Measurements from ENCODE around the gene CCDC92. TPM values are rescaled to one million over a fixed set of nuclear protein-coding genes. Genes with fewer than 3 reads are reported as not detected.

The CCDC92 gene
- polyA plus RNA-seq, 2 donors: 14.0 to 17.5 TPM

DNA sequence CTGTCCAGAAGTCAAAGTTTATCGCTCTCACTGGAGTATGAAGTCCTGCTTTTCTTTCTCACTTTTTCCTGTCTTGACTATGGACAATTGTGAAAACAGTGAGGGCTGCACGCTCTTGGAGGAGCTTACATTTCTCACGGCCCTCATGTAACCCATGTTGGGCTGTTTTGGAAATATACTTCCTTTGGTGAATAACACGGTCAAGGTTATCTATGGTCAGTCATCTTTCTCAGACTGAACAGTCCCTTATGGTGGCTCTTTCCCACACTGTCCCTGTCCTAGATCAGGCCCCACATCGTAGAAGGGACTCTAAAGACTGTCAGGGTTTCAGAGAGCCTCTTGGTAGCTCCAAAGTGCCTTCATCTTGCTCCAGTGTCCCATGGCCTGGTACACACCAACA, 7.2 kb downstream of the CCDC92 start:
- Histone ChIP-seq H3K4me1 (ENCODE audit: control insufficient read depth in 2 of 2, insufficient read depth in 2 of 2, low read length in 1 of 2) (no peaks in the 10 kb centered on the region), H3K27ac (ENCODE audit: low read depth in 2 of 2, low read length in 1 of 2) (no peak overlapping the region), H3K36me3 (ENCODE audit: control insufficient read depth in 2 of 2, insufficient read depth in 2 of 2, low read length in 1 of 2) (no peaks in the 10 kb centered on the region), H3K4me3 (ENCODE audit: low read depth in 1 of 2, low read length in 2 of 2) (no peak overlapping the region), H3K9me3 (ENCODE audit: control insufficient read depth in 2 of 2, insufficient read depth in 1 of 2, low read depth in 1 of 2, low read length in 1 of 2) (no peaks in the 10 kb centered on the region), H3K27me3 (ENCODE audit: control insufficient read depth in 1 of 2, insufficient read depth in 2 of 2, low read length in 2 of 2) (no peaks in the 10 kb centered on the region)
- 67 to 73% methylated on average over 5 of the region's 5 CpGs for WGBS, 2 donors

DNA sequence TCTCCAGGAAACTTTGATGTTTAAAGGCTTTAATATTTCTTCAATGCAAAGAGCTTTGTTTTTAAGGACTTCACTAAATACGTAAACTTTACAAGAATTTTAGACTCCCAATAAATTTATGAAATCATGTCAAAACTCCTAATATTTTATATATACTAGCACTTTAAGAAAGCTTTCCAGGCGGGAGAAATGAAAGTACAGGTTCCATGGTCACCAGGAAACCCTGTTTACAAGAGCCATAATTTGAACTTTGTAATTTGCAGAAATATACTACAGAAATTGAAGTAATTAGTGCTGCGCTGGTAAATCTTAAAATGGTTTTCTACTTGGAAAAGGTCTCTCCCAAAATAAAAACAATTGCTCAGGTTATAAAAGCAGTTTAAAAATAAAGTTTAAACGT, 8.8 kb downstream of the CCDC92 start:
- Histone ChIP-seq H3K4me3 (ENCODE audit: low read depth in 1 of 2, low read length in 2 of 2) (no peak overlapping the region), H3K36me3 (ENCODE audit: control insufficient read depth in 2 of 2, insufficient read depth in 2 of 2, low read length in 1 of 2) (no peaks in the 10 kb centered on the region), H3K27me3 (ENCODE audit: control insufficient read depth in 1 of 2, insufficient read depth in 2 of 2, low read length in 2 of 2) (no peaks in the 10 kb centered on the region), H3K9me3 (ENCODE audit: control insufficient read depth in 2 of 2, insufficient read depth in 1 of 2, low read depth in 1 of 2, low read length in 1 of 2) (no peaks in the 10 kb centered on the region), H3K4me1 (ENCODE audit: control insufficient read depth in 2 of 2, insufficient read depth in 2 of 2, low read length in 1 of 2) (no peaks in the 10 kb centered on the region), H3K27ac (ENCODE audit: low read depth in 2 of 2, low read length in 1 of 2) (no peak overlapping the region)
- 88 to 96% methylated on average over 4 of the region's 4 CpGs for WGBS, 2 donors

DNA sequence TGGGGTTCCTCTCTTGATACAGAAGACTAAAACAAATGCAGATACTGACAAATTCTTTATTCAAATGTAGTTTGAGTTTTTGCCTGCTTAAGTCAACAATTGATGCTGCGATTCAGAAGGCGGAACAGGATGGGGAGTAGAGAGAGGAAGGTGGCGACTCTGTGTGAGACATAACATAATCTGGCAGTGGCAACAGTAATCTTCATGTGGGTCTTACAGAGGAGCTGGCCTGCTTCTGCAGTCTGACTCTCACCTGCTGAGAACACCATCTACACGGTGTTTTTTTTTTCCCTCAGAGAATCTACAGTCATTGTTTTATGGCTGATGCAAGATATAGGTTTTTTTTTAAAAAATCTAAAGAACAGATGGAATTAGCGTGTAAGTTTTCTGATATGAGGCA, 10.1 kb downstream of the CCDC92 start:
- H3K27ac ChIP-seq (ENCODE audit: low read depth in 2 of 2, low read length in 1 of 2): no peak overlapping the region
- no peak overlapping the region for H3K4me3 ChIP-seq (ENCODE audit: low read depth in 1 of 2, low read length in 2 of 2)
- no peaks in the 10 kb centered on the region for H3K36me3 ChIP-seq (ENCODE audit: control insufficient read depth in 2 of 2, insufficient read depth in 2 of 2, low read length in 1 of 2)
- no peaks in the 10 kb centered on the region for H3K4me1 ChIP-seq (ENCODE audit: control insufficient read depth in 2 of 2, insufficient read depth in 2 of 2, low read length in 1 of 2)
- 80 to 82% methylated on average over 5 of the region's 5 CpGs for WGBS, 2 donors
- H3K27me3 ChIP-seq (ENCODE audit: control insufficient read depth in 1 of 2, insufficient read depth in 2 of 2, low read length in 2 of 2): no peaks in the 10 kb centered on the region
- no peaks in the 10 kb centered on the region for H3K9me3 ChIP-seq (ENCODE audit: control insufficient read depth in 2 of 2, insufficient read depth in 1 of 2, low read depth in 1 of 2, low read length in 1 of 2)

DNA sequence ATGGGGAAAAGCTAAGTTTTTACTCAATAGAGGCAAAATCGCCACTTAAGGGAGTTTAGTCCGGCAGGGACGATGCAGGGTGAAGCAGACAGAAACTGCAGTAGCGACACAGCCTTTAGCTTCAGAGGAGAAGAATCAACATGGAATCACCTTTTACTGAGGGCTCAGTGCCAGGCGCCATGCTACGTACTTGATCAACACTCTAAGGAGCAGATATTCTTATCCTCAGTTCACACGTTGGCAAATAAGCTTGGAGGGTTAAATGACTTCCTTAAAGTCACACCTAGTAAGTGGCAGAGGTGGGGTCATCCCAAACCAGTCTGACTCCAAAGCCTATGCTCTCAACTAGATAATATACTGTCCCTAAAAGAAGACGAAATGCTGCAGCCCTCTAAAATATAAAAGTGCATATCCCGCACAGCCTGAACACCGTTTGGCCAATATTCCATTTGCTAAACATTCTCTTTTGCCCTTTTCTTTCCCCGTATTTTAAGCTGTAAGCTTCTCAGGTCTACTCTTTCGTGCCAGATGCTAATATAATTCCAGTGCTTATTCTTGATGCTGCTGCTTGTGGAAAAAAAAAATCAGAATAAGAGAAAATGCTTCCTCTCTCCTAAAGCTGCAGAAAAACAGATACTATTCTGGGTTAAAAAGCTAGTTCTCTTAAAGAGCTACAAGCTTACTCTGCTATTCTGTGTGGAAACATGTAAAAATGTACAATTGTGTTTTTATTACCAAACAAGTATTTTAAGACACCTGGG, 10.9 kb downstream of the CCDC92 start:
- H3K4me3 ChIP-seq (ENCODE audit: low read depth in 1 of 2, low read length in 2 of 2): no peak overlapping the region
- H3K27me3 ChIP-seq (ENCODE audit: control insufficient read depth in 1 of 2, insufficient read depth in 2 of 2, low read length in 2 of 2): no peaks in the 10 kb centered on the region
- H3K4me1 ChIP-seq (ENCODE audit: control insufficient read depth in 2 of 2, insufficient read depth in 2 of 2, low read length in 1 of 2): no peaks in the 10 kb centered on the region
- H3K27ac ChIP-seq (ENCODE audit: low read depth in 2 of 2, low read length in 1 of 2): no peak overlapping the region
- H3K36me3 ChIP-seq (ENCODE audit: control insufficient read depth in 2 of 2, insufficient read depth in 2 of 2, low read length in 1 of 2): no peaks in the 10 kb centered on the region
- 74 to 81% methylated on average over 12 of the region's 12 CpGs for WGBS, 2 donors
- no peaks in the 10 kb centered on the region for H3K9me3 ChIP-seq (ENCODE audit: control insufficient read depth in 2 of 2, insufficient read depth in 1 of 2, low read depth in 1 of 2, low read length in 1 of 2)

DNA sequence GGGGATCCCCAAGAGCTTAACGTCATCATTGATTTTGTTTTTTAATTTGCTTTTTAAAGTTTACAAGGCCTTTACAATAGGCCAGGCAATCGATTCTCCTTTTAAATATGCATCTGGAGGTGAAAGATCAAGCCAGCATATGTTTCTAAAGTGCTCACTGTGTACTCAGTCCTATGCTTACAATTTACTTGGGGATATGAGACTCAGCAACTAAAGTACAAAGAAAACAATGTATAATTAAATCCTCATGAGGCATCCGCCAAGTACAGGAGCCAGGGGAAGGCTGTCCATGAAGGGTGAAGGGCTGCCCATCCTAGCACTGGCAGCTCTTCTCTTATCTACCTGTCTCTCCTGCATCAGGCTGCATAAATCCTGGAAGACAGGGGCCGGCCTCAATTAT, 11.8 kb downstream of the CCDC92 start:
- H3K9me3 ChIP-seq (ENCODE audit: control insufficient read depth in 2 of 2, insufficient read depth in 1 of 2, low read depth in 1 of 2, low read length in 1 of 2): no peaks in the 10 kb centered on the region
- WGBS, 2 donors: 81 to 87% methylated on average over 4 of the region's 4 CpGs
- H3K27ac ChIP-seq (ENCODE audit: low read depth in 2 of 2, low read length in 1 of 2): no peak overlapping the region
- H3K4me3 ChIP-seq (ENCODE audit: low read depth in 1 of 2, low read length in 2 of 2): no peak overlapping the region
- H3K27me3 ChIP-seq (ENCODE audit: control insufficient read depth in 1 of 2, insufficient read depth in 2 of 2, low read length in 2 of 2): no peaks in the 10 kb centered on the region
- no peaks in the 10 kb centered on the region for H3K36me3 ChIP-seq (ENCODE audit: control insufficient read depth in 2 of 2, insufficient read depth in 2 of 2, low read length in 1 of 2)
- no peaks in the 10 kb centered on the region for H3K4me1 ChIP-seq (ENCODE audit: control insufficient read depth in 2 of 2, insufficient read depth in 2 of 2, low read length in 1 of 2)

DNA sequence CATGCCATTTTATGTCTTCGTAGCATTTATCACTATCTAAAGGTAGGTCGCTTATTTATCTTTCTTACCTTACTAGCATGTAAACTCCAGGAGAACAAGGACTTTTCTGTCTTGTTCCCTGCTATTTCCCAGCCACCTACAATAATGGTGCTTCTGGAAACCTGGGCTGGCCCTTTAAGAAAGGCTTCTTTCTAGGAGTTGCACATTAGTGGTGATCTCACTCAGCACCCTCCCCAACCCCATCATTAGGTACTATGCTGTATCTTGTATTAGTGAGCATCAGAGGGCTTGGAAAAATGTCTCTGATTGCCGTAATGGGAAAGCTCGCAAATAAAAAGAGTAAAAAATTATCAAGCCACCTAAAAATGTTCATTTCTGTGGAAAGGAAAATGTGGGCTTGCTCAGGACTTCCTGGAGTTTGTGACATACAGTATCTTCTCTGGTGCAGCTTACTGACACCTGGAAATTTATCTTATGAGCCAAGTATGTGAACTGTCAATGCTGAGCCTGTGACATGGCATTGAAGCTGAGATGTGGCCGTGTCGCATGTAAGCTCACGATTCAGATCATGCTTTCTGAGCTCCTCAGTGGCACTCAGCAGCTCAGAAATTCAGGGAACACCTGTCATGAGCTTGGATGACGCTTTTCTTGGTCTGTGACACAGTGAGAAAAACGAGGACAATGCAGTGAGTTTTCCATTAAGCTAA, 12.4 kb downstream of the CCDC92 start:
- Histone ChIP-seq H3K27me3 (ENCODE audit: control insufficient read depth in 1 of 2, insufficient read depth in 2 of 2, low read length in 2 of 2) (no peaks in the 10 kb centered on the region), H3K4me3 (ENCODE audit: low read depth in 1 of 2, low read length in 2 of 2) (no peak overlapping the region), H3K4me1 (ENCODE audit: control insufficient read depth in 2 of 2, insufficient read depth in 2 of 2, low read length in 1 of 2) (no peaks in the 10 kb centered on the region), H3K9me3 (ENCODE audit: control insufficient read depth in 2 of 2, insufficient read depth in 1 of 2, low read depth in 1 of 2, low read length in 1 of 2) (no peaks in the 10 kb centered on the region), H3K36me3 (ENCODE audit: control insufficient read depth in 2 of 2, insufficient read depth in 2 of 2, low read length in 1 of 2) (no peaks in the 10 kb centered on the region), H3K27ac (ENCODE audit: low read depth in 2 of 2, low read length in 1 of 2) (no peak overlapping the region)
- 91 to 94% methylated on average over 9 of the region's 9 CpGs for WGBS, 2 donors

DNA sequence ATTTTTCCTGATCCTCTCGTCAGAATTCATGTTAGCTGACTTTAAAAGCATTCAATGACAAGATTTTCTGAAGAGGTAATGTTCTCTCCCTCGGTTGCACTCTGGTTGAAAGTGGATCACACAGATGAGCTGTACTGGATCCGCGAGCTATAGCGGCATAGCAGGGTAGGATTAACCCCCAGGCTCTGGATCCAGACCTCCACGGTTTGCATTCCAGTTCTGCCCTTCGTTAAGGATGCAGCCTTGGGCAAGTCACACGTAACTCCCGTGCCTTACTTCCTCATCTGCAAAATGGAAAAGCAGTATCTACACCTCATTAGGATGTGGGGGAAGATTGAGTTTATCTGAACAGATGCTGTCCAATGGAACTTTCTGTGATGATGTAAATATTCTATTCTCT, 13.8 kb downstream of the CCDC92 start:
- Histone ChIP-seq H3K27ac (ENCODE audit: low read depth in 2 of 2, low read length in 1 of 2) (no peak overlapping the region), H3K4me3 (ENCODE audit: low read depth in 1 of 2, low read length in 2 of 2) (no peak overlapping the region), H3K4me1 (ENCODE audit: control insufficient read depth in 2 of 2, insufficient read depth in 2 of 2, low read length in 1 of 2) (no peaks in the 10 kb centered on the region), H3K36me3 (ENCODE audit: control insufficient read depth in 2 of 2, insufficient read depth in 2 of 2, low read length in 1 of 2) (no peaks in the 10 kb centered on the region), H3K9me3 (ENCODE audit: control insufficient read depth in 2 of 2, insufficient read depth in 1 of 2, low read depth in 1 of 2, low read length in 1 of 2) (no peaks in the 10 kb centered on the region), H3K27me3 (ENCODE audit: control insufficient read depth in 1 of 2, insufficient read depth in 2 of 2, low read length in 2 of 2) (no peaks in the 10 kb centered on the region)
- WGBS, 2 donors: 84 to 88% methylated on average over 9 of the region's 9 CpGs

DNA sequence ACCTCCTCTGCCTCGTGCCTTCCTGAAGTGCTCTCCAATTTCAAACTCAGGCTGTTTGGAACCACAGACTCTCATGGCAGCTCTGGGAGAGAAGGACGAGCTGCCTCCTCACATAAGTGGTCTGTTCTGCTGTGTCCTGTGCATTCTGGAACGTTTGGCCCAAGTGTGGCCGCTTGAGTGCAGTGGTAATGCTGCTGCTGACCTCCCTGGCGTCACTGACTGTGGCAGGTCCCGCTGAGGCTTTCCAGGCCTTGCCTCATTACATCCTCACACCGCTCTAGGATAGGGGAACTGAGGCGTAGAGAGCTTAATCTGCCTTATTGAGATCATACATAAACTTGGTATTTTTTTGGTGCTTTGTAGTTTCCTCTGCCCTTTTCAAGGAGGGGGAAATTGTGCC, 14.2 kb downstream of the CCDC92 start:
- WGBS, 2 donors: 89 to 90% methylated on average over 8 of the region's 8 CpGs
- H3K36me3 ChIP-seq (ENCODE audit: control insufficient read depth in 2 of 2, insufficient read depth in 2 of 2, low read length in 1 of 2): no peaks in the 10 kb centered on the region
- no peaks in the 10 kb centered on the region for H3K27me3 ChIP-seq (ENCODE audit: control insufficient read depth in 1 of 2, insufficient read depth in 2 of 2, low read length in 2 of 2)
- H3K4me3 ChIP-seq (ENCODE audit: low read depth in 1 of 2, low read length in 2 of 2): no peak overlapping the region
- no peaks in the 10 kb centered on the region for H3K9me3 ChIP-seq (ENCODE audit: control insufficient read depth in 2 of 2, insufficient read depth in 1 of 2, low read depth in 1 of 2, low read length in 1 of 2)
- H3K4me1 ChIP-seq (ENCODE audit: control insufficient read depth in 2 of 2, insufficient read depth in 2 of 2, low read length in 1 of 2): no peaks in the 10 kb centered on the region
- no peak overlapping the region for H3K27ac ChIP-seq (ENCODE audit: low read depth in 2 of 2, low read length in 1 of 2)

DNA sequence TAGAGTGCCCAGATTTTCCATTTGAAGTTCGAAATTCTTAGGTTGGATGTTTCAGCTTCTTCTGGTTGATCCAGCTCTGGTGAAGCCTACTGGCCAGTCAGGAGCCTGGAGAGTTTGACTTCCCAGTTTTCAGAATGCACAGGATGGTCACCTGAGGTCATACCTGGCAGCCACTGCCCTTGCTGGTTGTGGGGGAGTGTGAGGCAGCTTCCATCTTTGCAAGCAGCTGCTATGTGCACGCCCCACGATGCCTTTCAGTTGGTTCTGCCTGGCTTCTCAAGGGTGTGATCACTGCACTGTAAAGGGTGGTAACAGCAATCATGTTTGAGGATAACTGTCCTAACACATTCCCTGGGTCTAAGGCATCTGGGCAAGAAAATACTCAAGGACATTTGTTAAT, 15.4 kb downstream of the CCDC92 start:
- Histone ChIP-seq H3K9me3 (ENCODE audit: control insufficient read depth in 2 of 2, insufficient read depth in 1 of 2, low read depth in 1 of 2, low read length in 1 of 2) (no peaks in the 10 kb centered on the region), H3K4me1 (ENCODE audit: control insufficient read depth in 2 of 2, insufficient read depth in 2 of 2, low read length in 1 of 2) (no peaks in the 10 kb centered on the region), H3K27ac (ENCODE audit: low read depth in 2 of 2, low read length in 1 of 2) (no peak overlapping the region), H3K4me3 (ENCODE audit: low read depth in 1 of 2, low read length in 2 of 2) (no peak overlapping the region), H3K27me3 (ENCODE audit: control insufficient read depth in 1 of 2, insufficient read depth in 2 of 2, low read length in 2 of 2) (no peaks in the 10 kb centered on the region), H3K36me3 (ENCODE audit: control insufficient read depth in 2 of 2, insufficient read depth in 2 of 2, low read length in 1 of 2) (no peaks in the 10 kb centered on the region)
- 90% methylated on average over 3 of the region's 3 CpGs for WGBS, 2 donors

DNA sequence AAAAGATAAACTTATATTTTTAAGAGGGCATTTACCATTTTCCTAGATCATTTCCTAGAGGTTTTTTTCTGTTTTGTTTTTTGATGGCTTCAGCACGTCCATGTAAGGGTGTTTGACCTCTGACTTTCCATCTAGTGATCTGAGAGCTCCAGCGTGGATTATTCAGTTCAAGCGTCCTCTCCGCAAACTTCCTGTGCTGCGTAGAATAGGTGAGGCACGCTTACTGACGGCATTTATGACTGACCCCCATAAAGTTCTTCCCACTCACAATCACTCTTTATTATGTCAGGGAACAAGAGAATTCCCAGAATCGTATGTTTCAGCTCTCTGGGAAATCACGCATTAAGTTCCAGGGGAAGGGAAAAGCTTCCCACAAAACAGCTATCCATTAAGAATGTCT, 16.4 kb downstream of the CCDC92 start:
- Histone ChIP-seq H3K27me3 (ENCODE audit: control insufficient read depth in 1 of 2, insufficient read depth in 2 of 2, low read length in 2 of 2) (no peaks in the 10 kb centered on the region), H3K4me3 (ENCODE audit: low read depth in 1 of 2, low read length in 2 of 2) (no peak overlapping the region), H3K27ac (ENCODE audit: low read depth in 2 of 2, low read length in 1 of 2) (no peak overlapping the region), H3K9me3 (ENCODE audit: control insufficient read depth in 2 of 2, insufficient read depth in 1 of 2, low read depth in 1 of 2, low read length in 1 of 2) (no peaks in the 10 kb centered on the region), H3K36me3 (ENCODE audit: control insufficient read depth in 2 of 2, insufficient read depth in 2 of 2, low read length in 1 of 2) (no peaks in the 10 kb centered on the region), H3K4me1 (ENCODE audit: control insufficient read depth in 2 of 2, insufficient read depth in 2 of 2, low read length in 1 of 2) (no peaks in the 10 kb centered on the region)
- WGBS, 2 donors: 92 to 96% methylated on average over 9 of the region's 9 CpGs
